HL-60 (cell line): ENCODE data around the gene PHF21A.

ENCODE experiments used
- DNase-seq, 2 experiments: peaks; one replicate each; pipeline ENCODE4 v3.0.0-alpha.2; 2010 to 2020; ENCODE audit warnings: low read depth in 1 of 2, low spot score in 1 of 2
- H3K27ac ChIP-seq: fragments of 250-450 bp; sonication (Bioruptor Pico); replicated peaks from 2 replicates; pipeline ENCODE4 v1.5.1; 2020; ENCODE audit warnings: mild to moderate bottlenecking, moderate library complexity
- H3K27me3 ChIP-seq: fragments of 250-450 bp; sonication (Bioruptor Pico); 2 replicates; pipeline ENCODE4 v1.5.1; 2021; ENCODE audit warnings: mild to moderate bottlenecking, moderate library complexity; ENCODE audit not compliant: insufficient read depth, poor library complexity, severe bottlenecking
- H3K4me3 ChIP-seq: replicated peaks from 2 replicates; pipeline ENCODE4 v1.5.1; 2011; ENCODE audit warnings: mild to moderate bottlenecking, control low read depth, low read length; ENCODE audit not compliant: insufficient read depth
- GABPA ChIP-seq: IDR thresholded peaks from 2 replicates; pipeline ENCODE4 v1.6.1; 2012; ENCODE audit warnings: low read depth
- POLR2AphosphoS5 ChIP-seq: IDR thresholded peaks from 2 replicates; pipeline ENCODE4 v1.6.1; 2012; ENCODE audit warnings: low read depth
- SPI1 ChIP-seq: IDR thresholded peaks from 2 replicates; pipeline ENCODE4 v1.6.1; 2012; ENCODE audit warnings: low read depth, mild to moderate bottlenecking, borderline replicate concordance
- TF ChIP-seq, protein P1 (sequence below): IDR thresholded peaks from one replicate; pipeline ENCODE4 v1.5.1; 2011; ENCODE audit warnings: low read length, control low read depth, inconsistent platforms; ENCODE audit not compliant: insufficient read depth
- TF ChIP-seq, protein P2 (sequence below): IDR thresholded peaks from 2 replicates; pipeline ENCODE4 v1.6.1; 2012; ENCODE audit warnings: low read depth; ENCODE audit not compliant: insufficient replicate concordance

The PHF21A gene

DNA sequence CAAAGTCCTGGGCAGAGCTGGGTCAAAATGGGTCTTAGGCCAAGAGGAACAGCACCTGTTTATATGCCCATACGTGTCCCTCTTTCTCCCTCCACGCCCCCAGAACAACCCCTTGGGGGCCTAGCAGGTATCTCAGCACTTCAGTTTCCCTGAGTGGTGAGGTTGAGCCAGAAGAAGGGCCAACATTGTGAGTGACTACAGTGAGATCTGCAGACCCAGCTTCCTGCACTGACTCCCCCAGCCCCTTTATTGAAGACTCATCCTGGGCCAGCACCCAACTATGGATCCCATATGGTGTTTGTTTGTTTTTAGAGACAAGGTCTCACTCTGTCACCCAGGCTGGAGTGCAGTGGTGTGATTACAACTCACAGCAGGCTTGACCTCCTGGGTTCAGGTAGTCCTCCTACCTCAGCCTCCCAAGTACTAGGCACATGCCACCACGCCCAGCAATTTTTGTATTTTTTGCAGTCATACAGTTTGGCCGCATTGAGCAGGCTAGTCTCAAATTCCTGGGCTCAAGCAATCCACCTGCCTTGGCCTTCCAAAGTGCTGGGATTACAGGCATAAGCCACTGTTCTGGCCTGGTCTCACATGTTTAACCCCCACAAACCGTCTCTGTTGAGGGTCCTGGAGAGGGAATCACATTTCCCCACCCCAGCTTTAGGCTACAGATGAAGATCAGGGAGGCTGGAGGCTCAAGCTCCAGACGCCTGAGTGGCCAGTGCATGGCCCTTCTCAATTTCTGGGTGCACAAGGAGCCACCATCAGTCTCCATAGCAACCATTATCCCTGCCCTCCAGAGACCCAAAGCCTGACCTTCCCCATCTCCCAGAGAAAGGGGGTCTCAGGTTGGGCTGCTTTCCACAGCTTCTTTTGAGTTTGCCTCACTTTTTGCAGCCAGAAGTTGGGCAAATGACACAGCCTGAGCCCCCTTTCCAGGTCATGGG lies 200.4 kb downstream of the PHF21A start:
- H3K4me3 ChIP-seq: no peak overlapping the region
- no peak for DNase-seq
- no peak overlapping the region for H3K27ac ChIP-seq
- TF ChIP-seq, protein P1, sequence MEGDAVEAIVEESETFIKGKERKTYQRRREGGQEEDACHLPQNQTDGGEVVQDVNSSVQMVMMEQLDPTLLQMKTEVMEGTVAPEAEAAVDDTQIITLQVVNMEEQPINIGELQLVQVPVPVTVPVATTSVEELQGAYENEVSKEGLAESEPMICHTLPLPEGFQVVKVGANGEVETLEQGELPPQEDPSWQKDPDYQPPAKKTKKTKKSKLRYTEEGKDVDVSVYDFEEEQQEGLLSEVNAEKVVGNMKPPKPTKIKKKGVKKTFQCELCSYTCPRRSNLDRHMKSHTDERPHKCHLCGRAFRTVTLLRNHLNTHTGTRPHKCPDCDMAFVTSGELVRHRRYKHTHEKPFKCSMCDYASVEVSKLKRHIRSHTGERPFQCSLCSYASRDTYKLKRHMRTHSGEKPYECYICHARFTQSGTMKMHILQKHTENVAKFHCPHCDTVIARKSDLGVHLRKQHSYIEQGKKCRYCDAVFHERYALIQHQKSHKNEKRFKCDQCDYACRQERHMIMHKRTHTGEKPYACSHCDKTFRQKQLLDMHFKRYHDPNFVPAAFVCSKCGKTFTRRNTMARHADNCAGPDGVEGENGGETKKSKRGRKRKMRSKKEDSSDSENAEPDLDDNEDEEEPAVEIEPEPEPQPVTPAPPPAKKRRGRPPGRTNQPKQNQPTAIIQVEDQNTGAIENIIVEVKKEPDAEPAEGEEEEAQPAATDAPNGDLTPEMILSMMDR: no peak
- TF ChIP-seq GABPA (no peak), POLR2AphosphoS5 (no peak), SPI1 (no peak)
- TF ChIP-seq, protein P2, sequence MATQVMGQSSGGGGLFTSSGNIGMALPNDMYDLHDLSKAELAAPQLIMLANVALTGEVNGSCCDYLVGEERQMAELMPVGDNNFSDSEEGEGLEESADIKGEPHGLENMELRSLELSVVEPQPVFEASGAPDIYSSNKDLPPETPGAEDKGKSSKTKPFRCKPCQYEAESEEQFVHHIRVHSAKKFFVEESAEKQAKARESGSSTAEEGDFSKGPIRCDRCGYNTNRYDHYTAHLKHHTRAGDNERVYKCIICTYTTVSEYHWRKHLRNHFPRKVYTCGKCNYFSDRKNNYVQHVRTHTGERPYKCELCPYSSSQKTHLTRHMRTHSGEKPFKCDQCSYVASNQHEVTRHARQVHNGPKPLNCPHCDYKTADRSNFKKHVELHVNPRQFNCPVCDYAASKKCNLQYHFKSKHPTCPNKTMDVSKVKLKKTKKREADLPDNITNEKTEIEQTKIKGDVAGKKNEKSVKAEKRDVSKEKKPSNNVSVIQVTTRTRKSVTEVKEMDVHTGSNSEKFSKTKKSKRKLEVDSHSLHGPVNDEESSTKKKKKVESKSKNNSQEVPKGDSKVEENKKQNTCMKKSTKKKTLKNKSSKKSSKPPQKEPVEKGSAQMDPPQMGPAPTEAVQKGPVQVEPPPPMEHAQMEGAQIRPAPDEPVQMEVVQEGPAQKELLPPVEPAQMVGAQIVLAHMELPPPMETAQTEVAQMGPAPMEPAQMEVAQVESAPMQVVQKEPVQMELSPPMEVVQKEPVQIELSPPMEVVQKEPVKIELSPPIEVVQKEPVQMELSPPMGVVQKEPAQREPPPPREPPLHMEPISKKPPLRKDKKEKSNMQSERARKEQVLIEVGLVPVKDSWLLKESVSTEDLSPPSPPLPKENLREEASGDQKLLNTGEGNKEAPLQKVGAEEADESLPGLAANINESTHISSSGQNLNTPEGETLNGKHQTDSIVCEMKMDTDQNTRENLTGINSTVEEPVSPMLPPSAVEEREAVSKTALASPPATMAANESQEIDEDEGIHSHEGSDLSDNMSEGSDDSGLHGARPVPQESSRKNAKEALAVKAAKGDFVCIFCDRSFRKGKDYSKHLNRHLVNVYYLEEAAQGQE: no peak
- peaks cover 18% of the 10 kb centered on the region for H3K27me3 ChIP-seq

DNA sequence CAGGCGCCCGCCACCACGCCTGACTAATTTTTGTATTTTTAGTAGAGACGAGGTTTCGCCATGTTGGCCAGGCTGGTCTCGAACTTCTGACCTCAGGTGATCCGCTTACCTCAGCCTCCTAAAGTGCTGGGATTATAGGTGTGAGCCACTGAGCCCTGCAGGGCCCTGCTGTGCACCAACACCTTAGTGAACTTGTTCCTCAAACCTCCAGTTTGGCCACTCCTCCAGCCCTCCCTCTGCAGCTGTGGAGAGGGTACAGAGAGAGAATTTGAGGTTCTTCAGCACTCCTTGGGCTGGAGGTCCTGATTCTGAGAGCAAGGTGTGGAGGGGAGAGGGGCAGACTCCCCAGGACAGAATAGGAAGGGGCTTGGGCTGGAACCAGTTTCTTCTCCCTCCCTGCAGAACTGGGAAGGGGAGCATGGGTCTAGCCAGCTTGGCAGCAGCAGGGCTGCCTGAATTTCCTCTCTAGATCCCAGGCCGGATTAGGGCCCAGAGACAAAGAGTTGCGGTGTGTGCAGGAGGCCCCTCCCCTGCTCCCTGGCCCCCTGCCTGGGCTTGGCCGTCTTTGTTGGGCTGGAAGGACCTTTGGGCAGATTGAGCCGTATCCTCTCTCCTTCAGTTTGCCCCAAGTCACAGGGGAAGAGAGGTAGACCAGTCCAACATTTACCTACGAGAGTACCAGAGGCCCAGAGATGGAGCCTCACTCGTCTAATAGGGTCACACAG lies 201.3 kb downstream of the PHF21A start:
- H3K4me3 ChIP-seq: no peak overlapping the region
- H3K27ac ChIP-seq: no peak overlapping the region
- peaks cover 18% of the 10 kb centered on the region for H3K27me3 ChIP-seq
- no peak for DNase-seq
- TF ChIP-seq POLR2AphosphoS5 (no peak), SPI1 (no peak), GABPA (no peak)
- TF ChIP-seq, protein P2: no peak
- TF ChIP-seq, protein P1: no peak

DNA sequence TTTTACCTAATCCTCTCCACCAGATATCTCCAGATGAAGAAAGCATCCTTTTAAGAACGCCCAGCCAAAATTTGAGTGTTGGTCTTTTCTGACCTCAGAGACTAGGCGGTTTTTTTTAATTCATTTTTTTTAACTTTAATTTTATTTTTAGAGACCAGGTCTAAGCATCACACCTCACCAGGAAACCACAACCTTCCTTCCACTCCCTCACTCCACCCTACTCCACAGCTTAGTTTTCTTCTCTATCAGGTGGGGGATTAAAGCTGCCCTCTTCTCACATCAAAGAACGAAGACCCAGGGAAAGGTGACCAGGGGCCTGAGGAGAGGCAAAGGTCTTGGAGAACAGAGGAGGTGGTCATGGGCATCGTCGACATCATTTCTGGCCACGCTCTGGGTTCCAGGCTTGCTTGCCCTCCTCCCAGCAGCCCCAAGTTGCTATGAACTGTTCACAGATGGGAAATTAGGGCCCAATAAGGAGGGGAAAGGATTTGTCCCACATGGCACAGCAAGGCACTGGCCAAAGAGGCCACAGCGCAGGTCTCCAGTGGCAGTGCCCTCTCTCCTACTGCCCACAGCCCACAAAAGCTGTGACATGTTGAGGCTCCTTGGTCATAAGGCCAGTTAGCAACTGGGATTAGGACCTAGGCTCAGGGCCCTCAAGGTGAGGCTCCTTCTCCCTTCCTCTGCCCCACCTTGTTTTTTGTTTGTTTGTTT lies 202.1 kb downstream of the PHF21A start:
- Histone ChIP-seq H3K4me3 (peak overlapping the region; percentile 86), H3K27ac (no peak overlapping the region)
- TF ChIP-seq, protein P1: no peak
- TF ChIP-seq SPI1: no peak
- no peak for TF ChIP-seq POLR2AphosphoS5

More for the DNA sequence above, 202.1 kb downstream of the PHF21A start:
- peaks cover 12% of the 10 kb centered on the region for H3K27me3 ChIP-seq
- no peak for DNase-seq
